Heart left ventricle (tissue), 16 donors: Measurements from ENCODE around the gene TMEM170A. TPM values are rescaled to one million over a fixed set of nuclear protein-coding genes. Genes with fewer than 3 reads are reported as not detected.

Source experiments
- ATAC-seq, 4 donors: fragments of 200-7000 bp; cut with Tn5 transposase; one replicate each; pipeline ENCODE4 v1.9.1; 2020 to 2022; ENCODE audit warnings: moderate library complexity in 4 of 4, mild to moderate bottlenecking in 3 of 4, moderate number of reproducible peaks in 1 of 4
- DNase-seq, 5 donors: peaks; one replicate each; pipeline ENCODE4 v3.0.0-alpha.2; 2020
- H3K27ac ChIP-seq, 12 donors: fragments of 200-600 bp; sonication (generic) in 4 of 12; one replicate each; pipeline versions ENCODE4 v1.5.0 to v1.8.0; 2016 to 2022; ENCODE audit warnings: mild to moderate bottlenecking in 2 of 12
- H3K27me3 ChIP-seq, 9 donors: fragments of 200-600 bp; sonication (generic) in 2 of 9; one replicate each; pipeline versions ENCODE4 v1.5.1 to v1.8.0; 2016 to 2022; ENCODE audit warnings: mild to moderate bottlenecking in 3 of 9
- H3K36me3 ChIP-seq, 9 donors: fragments of 200-600 bp; sonication (generic) in 2 of 9; one replicate each; pipeline versions ENCODE4 v1.5.0 to v1.8.0; 2018 to 2022; ENCODE audit warnings: mild to moderate bottlenecking in 2 of 9
- H3K4me1 ChIP-seq, 12 donors: fragments of 200-600 bp; sonication (generic) in 4 of 12; one replicate each; pipeline versions ENCODE4 v1.5.0 to v1.8.0; 2016 to 2022; ENCODE audit warnings: mild to moderate bottlenecking in 3 of 12
- H3K4me3 ChIP-seq, 12 donors: fragments of 200-600 bp; sonication (generic) in 4 of 12; one replicate each; pipeline versions ENCODE4 v1.5.0 to v1.8.0; 2017 to 2022; ENCODE audit warnings: mild to moderate bottlenecking in 9 of 12, moderate library complexity in 4 of 12
- H3K9me3 ChIP-seq, 12 donors: fragments of 200-600 bp; sonication (generic) in 4 of 12; one replicate each; pipeline versions ENCODE4 v1.5.0 to v1.8.0; 2016 to 2022; ENCODE audit warnings: mild to moderate bottlenecking in 1 of 12
- CTCF ChIP-seq, 12 donors: fragments of 200-600 bp; sonication (generic) in 4 of 12; IDR thresholded peaks; one replicate each; pipeline versions ENCODE4 v1.5.0 to v1.8.0; 2018 to 2022; ENCODE audit warnings: antibody characterized with exemption in 12 of 12, mild to moderate bottlenecking in 5 of 12
- POLR2A ChIP-seq, 2 donors: fragments of 450-650 bp; IDR thresholded peaks; one replicate each; pipeline ENCODE4 v1.6.1; 2017; ENCODE audit warnings: antibody characterized with exemption in 2 of 2, mild to moderate bottlenecking in 2 of 2, moderate library complexity in 2 of 2
- WGBS, 4 donors: extraction: QIAGEN DNeasy Blood & Tissue Kit in 2 of 4; methylation state at CpG; one replicate each; pipeline versions ENCODE4 v1.1.5 to v1.1.7; 2013 to 2018; 5-methylcytosine and 5-hydroxymethylcytosine counted together
- intact Hi-C, 10 donors: fragments of 100-400 bp; cut with DNase I; formaldehyde crosslinking; loops; one replicate each; pipeline versions ENCODE4 v1.11.1 to v1.14.2; 2022
- polyA plus RNA-seq, 2 donors: library from polyadenylated mRNA; stranded (reverse); fragments of 200-250 nt; gene quantifications; one replicate each; pipeline ENCODE4 v1.2.3, GENCODE V29; 2013
- total RNA-seq, 9 donors: library from RNA; depleted of rRNA in 2 of 9; stranded (reverse); fragments of >200 nt in 2 of 9; fragmentation: NEBNext Ultra II Directional in 3 of 9; extraction: Animal tissue kit (Norgen Biotek cat#: 25700) in 3 of 9; gene quantifications; one replicate each; pipeline versions ENCODE4 v1.1.0 to v1.2.4, GENCODE V29; 2016 to 2023
- donor health status: ischemic (EF 13 %, LVEDD 7.1; RV severe dilation, severe dysfunction).
- donor health status: healthy with polysubstance abuse.
- donor health status: DM: no; HTN: yes; CAD: no.
- donor health status: DM: no; HTN: no; CAD: no.
- donor health status: ischemic (EF 25% LVEDD 6.9; RV normal size, moderate dysfunction).
- donor health status: ischemic (EF 25% LVEDD 5.7; RV mildly dilated, moderate dysfunction).
- donor health status: healthy.
- donor health status: DM: yes; HTN: yes; CAD: no.
- donor health status: ischemic (EF 35%, LVEDD 5.7; RV mildly dilated, moderate dysfunction).
- donor health status: nonischemic (EF 11% LVEDD 7.7; RV severe dilation, severe dysfunction).
- donor health status: DM: yes; HTN: yes; CAD: no.
- donor health status: PGD.
- donor health status: ischemic (EF 29% LVEDD 5.4; RV normal size, mild dysfunction).
- donor health status: nonischemic (EF 23%, LVEDD 6.1; RV moderate dilation, normal function).

The TMEM170A gene
- total and polyA plus RNA-seq, 11 donors, result 4.3 to 14.6 (median 9.2) TPM

- Histone ChIP-seq H3K27ac (no peak overlapping the region), H3K36me3 (no peaks in the 10 kb centered on the region), H3K4me1 (no peaks in the 10 kb centered on the region), H3K4me3 (no peak overlapping the region), H3K9me3 (no peaks in the 10 kb centered on the region), H3K27me3 (peaks cover 0 to 2% (median 0%) of the 10 kb centered on the region in 9 donors)
- ATAC-seq (no peak), DNase-seq (no peak)
- TF ChIP-seq POLR2A (IDR thresholded peaks at IDR 0.05) (no peak), CTCF (IDR thresholded peaks at IDR 0.05) (no peak)
- intact Hi-C loops, result loop anchor here in 6 of 10 donors (10.0 kb wide), 6 partner anchors 68 to 278 kb away; partner anchors contain the start of genes ADAT1 (in 1 of the 6) and TMEM231 (in 1 of the 6)
- 92 to 94% (median 93%) methylated on average over 8 of the region's 8 CpGs for WGBS, 4 donors
These were observed 12.3 kb upstream of the TMEM170A start for GRCh38 chr16:75476817-75477216.

- Histone ChIP-seq H3K27me3 (no peaks in the 10 kb centered on the region), H3K4me1 (no peaks in the 10 kb centered on the region), H3K27ac (no peak overlapping the region), H3K36me3 (no peaks in the 10 kb centered on the region), H3K4me3 (no peak overlapping the region), H3K9me3 (no peaks in the 10 kb centered on the region)
- TF ChIP-seq POLR2A (IDR thresholded peaks at IDR 0.05) (no peak), CTCF (IDR thresholded peaks at IDR 0.05) (no peak)
- DNase-seq, result no peak
- no peak for ATAC-seq
- intact Hi-C loops, result loop anchor here in 6 of 10 donors (10.0 kb wide), 6 partner anchors 69 to 279 kb away; partner anchors contain the start of genes ADAT1 (in 1 of the 6) and TMEM231 (in 1 of the 6)
- 92 to 95% (median 93%) methylated on average over 2 of the region's 2 CpGs for WGBS, 4 donors
These were observed 10.9 kb upstream of the TMEM170A start for GRCh38 chr16:75475420-75475847.

- intact Hi-C loops, result loop anchor here (2.0 to 10.0 kb wide), 14 partner anchors 44 to 292 kb away; partner anchors contain the start of genes ADAT1 (in 3 of the 10) and TMEM231 (in 1 of the 10)
- Histone ChIP-seq H3K4me3 (no peak overlapping the region), H3K27ac (no peak overlapping the region), H3K27me3 (no peaks in the 10 kb centered on the region), H3K36me3 (no peaks in the 10 kb centered on the region), H3K4me1 (no peaks in the 10 kb centered on the region), H3K9me3 (no peaks in the 10 kb centered on the region)
- TF ChIP-seq POLR2A (IDR thresholded peaks at IDR 0.05), result no peak
- TF ChIP-seq CTCF (IDR thresholded peaks at IDR 0.05), result no peak
- no peak for ATAC-seq
- 94 to 97% (median 96%) methylated on average over 17 of the region's 17 CpGs for WGBS, 4 donors
- DNase-seq, result no peak
These were observed 8.7 kb upstream of the TMEM170A start for GRCh38 chr16:75472908-75473877.
